NCI-H2029 (cell line): ENCODE results near the gene MYLK4.

Source experiments
- DNase-seq: peaks from one replicate; lab custom pipeline; 2025; lab: John Stamatoyannopoulos, UW

The MYLK4 gene

DNA sequence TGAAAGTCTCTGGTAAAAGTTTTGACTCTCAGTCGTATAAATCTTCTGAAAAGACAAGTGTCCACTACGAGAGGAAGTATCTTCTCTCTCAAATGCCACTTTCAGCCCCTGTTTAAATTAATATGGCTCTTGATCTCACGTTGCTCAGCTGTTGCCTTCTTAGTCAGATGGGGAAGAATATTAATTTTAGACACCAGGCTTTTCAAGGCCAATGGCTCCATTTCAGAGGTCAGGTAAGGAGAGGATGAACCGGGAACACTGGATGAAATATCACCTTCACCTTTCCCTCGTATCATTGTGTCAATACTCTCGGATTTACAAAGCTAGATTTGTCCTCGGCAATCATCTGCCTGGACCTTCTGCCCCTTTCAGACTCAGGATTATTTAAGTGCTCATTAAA is at the start of gene MYLK4:
Gene MYLK4, minus strand, starts transcription at position 91 of the 400 bp plus-strand sequence. CDS start 1,628 bp downstream, outside the sequence.
- no peak for DNase-seq

DNA sequence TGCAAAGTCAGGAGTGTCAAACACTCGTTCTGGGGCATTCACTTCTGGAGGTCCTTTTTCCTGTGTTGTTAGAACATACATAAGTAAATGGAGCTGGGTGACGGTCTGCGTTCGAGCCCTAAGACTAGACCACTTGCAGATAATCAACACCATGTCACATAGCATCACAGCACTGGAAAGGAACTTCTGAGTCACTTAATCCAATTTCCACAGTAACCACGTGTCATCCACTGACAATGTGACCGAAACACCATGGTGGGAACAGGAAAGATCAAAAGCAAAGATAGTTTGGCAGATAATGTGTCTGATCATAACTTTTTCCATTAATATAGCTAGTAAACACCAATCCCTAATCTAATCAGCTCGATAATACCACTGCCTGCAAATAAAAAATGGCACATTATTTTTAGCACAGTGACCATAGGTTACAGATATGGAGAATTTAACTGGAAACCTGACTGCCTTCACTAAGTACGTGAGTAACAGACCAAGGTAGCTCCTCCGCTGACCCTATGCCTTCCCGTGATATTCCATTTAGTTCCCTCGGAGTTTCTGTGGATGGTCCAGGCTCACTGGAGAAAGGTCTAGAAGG is 49.3 kb upstream of the MYLK4 start:
- DNase-seq, result no peak

DNA sequence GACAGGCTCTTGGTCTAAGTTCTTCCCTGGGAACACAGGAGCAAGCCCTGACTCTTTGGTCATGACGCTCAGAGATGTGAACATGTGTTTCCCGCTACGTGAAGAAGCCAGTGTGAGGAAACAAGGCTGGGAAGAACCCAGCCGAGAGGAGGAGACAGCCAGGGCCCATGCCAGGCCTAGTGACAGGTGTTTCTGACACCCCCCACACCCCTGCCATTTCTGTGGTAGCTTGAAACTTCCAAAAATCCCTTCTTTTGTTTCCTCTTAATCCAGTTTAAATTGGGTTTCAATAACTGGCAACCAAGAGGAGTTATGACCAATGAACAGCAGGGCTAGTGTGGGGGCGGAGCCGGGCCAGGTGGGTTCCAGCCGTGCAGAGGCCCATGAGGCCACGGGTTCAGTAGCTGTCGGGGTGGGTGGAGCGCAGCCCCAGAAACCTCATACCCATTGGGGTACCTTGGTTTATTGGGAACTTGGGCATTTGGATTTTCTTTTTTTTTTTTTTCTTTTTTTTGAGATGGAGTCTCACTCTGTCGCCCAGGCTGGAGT is 47.9 kb upstream of the MYLK4 start:
- DNase-seq, result no peak

DNA sequence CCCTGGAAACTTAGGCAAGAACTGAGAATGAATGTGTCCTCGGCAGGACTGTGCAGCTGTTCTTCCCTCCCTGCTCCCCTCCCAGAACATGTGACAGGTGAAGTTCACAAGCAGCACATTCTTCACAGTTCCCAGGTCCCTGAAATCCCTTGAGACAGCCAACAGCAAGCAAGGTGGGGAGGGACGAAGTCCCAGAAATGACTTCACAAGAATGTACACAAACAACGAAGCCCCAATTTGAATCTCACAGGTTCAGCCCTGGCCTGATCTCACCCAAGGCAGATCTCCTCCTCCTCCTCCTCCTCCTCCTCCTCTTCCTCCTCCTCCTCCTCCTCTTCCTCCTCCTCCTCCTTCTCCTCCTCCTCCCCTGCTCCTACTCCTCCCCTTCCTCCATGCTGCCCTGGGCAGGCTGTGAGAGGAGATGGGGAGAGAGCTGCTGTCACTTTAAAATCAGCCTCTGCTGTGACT is 46.9 kb upstream of the MYLK4 start:
- no peak for DNase-seq

DNA sequence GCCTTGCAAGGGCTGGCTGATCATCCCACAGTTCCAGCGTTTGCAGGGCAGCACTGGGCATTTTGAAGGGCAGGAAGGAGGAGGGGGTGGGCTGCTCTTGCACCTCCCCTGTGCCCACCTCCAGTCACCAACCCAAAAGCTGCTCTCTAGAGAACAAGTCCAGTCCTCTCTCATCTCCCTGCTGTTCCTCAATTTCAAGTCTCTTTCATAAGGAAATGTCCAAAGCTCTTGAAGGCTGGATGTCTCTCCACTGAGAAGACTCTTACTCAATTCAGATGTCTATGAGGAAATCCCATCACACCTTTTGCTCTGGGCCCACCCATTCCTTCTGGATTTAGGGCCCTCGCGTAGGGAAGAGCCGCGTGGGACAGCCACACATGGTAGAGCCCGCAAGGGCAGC is 46.1 kb upstream of the MYLK4 start:
- no peak for DNase-seq

DNA sequence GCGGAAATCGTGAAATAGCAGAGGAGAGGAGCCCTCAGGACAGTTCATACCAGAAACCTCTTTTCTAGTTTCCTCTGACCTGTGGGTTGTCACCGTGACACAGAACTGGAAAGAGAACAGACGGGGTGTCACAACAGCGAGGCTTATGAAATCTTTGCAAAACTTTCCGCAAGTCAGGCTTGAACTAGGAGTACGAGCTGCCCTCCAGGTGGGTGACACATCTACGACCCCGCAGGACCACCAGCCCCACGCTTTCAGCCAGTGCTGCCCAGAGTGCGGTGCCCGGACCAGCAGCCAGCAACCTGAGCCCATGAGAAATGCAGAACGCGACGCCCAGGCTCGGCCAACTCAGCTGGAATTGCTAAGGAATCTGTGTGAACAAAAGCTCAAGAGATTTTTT is 45.2 kb upstream of the MYLK4 start:
- no peak for DNase-seq

DNA sequence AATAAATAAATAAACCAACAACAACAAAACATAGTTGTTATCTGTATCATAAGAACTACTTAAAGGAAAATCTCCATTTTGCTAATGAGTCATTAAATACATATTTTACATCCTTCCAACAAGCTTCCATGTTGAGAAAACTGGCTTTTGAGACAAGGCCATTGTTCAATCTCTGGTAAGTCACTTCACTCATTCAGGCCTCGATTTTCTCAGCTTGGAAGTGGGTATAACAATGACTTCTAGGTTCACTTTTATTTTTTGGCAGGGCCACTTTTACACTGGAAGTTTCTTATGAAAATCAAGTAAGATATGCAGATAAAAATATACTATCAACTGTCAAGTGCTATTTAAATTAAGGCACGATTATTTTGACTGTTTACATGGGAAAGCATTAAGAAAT is 44.4 kb upstream of the MYLK4 start:
- no peak for DNase-seq

DNA sequence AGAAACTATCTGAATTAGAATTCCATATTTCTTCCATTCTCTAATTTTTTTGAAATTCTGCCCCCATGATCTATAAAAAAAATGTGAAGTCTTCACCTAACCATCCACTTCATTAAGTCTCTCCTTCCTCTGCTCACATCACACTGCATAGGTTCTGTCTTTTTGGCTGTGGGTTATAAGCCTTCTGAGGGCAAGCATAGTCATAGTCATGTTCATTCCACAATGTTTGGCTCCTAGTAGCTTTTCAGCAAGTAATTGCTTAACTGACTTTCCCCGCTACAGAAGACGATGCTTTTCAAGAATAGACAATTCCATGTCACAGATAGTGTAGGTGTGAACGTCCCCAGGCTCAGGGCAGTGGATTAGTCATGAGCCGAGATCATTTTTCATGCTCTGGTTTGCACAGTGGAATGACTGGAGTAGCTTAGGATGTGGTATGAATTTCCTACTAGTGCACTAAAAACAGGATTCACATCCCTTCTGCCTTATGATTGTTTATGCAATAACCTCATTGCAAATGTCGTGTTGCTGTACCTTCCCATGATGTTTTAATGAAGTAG is 43.5 kb upstream of the MYLK4 start:
- DNase-seq, result no peak

DNA sequence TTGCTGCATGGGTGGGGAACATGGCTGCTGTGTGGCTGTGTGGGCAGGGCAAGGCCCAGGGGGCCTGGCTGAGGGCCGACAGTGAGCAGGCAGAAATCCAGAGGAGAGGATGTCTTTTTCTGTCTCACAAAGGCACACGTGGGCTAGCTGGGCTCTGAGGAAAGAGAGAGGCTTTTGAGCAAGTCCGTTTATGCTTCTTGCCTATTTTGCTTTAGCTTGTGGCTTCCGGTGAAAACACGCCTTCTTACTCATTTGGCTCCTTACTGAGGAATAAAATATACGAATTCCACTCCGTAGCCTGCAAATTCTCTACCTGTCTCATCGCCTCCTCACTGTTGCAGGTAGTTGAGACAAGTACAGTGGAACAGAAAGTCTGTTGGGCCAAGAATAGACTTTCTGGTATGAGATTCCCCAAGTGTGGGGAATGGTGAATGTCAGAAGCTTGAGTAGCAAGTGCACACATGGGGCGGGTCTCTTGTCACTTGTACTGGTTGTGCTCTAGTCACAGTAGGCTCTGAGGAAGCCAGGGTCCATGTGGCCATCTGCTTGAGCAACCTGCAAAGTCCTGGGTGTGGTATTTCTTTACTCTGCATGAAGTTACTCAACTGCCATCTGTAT is 42.9 kb upstream of the MYLK4 start:
- DNase-seq, result no peak

DNA sequence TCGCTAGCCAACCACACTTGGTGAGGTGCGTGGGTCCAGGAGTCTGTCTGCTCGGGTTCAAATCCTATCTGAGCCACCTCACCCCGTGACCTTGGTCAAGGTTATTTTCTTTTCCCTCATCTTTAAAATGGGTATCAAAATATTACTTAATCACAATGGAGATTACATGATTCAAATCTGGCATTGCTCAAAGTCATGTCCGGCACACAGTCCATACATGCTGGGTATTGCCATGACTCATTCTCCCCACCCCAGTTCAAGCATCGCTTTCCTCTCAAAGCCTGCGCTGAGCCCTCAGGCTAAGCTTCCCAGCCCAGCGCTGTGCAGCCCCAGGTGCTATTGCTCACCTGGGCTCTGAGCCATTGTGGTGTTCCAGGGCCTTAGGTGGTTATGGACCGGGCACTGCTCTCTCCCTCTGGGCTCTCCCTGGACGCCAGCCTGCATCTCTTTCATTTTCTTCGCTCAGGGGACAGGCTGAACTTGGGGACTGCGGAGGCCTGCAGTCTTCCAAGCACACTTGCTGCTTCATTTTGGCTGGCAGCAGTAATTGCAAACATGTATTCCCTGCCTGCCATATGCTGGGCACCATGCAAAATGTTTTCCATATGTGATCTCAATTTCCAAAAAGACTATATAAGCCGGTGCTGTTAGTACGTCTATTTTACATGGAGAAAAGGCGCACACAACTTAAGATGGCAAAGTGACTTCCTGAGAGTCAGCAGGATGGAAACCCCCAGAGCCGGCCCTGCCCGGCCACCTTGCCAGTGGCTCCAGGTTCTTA is 41.8 kb upstream of the MYLK4 start:
- no peak for DNase-seq

DNA sequence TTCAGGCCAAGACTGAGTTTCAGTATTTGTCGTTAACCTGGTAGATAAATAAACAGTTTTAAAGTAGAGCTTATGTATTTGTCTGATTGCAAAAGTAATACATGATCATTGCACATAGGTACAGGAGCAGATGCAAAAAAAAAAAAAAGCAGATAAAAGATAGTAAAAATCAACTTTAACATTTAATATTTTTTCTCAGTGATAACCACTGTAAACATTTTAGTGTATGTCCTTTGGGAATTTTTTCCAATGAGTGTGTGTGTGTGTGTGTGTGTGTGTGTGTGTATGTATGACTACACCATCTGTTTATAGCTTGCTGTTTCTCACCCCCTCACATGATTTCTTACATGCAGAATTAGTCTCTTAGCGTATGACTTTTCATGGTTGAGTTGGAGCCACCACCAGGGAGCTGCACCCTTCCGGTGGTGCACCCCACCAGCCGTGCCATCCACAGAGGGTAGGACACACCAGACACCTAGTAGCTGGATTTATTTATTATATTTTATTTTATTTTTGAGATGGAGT is 40.8 kb upstream of the MYLK4 start:
- DNase-seq, result no peak

DNA sequence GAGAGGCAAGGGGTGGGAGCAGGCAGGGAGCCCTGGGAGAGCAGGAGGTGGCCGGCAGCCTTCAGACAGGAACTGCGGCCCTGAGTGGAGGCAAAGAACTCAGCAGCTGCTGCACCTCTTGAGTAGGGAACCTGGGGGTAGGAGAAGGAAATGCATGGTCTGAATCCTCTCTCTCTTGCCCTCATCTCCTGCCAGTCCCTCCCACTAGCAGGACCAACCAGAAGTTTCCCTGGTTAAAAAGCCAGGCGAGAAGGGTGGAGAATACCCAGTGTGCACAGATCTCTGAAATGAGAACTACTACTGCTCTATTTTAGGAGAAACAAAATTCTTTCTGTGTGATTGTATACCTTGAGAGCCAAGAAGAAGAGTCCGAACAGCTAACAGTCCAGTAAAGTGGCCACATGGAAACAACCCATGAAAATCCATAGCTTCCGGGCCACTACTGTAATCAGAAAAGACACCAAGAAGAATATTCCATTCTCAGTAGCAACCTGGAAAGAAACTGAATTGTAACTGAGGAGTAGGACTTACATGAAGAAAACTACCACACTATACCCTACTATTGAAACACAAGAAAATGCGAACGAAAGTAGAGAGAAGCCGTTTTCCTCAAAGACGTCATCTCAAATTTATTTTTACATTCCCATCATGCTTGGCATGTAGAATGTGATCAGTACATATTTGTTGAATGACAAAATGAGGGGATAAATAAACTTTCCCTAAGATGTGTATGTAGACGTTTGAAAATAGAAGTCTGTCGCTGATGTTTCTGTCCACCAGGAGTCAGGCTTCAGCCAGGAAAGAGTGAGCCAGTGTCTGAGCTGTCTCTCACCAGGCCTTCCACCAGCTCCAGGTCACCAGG is 40.1 kb upstream of the MYLK4 start:
- peak; percentile 48 for DNase-seq

DNA sequence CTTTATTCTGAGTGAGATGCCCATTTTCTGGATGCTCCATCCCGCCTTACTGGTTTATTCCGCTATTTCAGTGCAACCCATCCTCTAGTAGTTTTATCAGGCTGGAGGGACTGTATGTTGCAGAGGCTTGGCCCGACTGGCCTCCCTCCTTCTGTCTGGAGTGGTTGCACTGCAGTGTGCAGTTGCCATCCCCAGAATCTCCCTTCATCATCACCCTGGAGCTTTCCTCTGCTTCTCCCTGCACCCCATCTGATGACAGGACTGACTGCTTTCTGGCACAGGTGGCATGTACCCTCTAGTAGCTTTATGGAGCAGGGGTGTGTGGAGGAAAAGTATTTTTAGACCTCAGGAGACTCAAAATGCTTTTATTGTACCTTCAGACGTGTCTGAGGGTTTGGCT is 35.5 kb upstream of the MYLK4 start:
- DNase-seq, result no peak

DNA sequence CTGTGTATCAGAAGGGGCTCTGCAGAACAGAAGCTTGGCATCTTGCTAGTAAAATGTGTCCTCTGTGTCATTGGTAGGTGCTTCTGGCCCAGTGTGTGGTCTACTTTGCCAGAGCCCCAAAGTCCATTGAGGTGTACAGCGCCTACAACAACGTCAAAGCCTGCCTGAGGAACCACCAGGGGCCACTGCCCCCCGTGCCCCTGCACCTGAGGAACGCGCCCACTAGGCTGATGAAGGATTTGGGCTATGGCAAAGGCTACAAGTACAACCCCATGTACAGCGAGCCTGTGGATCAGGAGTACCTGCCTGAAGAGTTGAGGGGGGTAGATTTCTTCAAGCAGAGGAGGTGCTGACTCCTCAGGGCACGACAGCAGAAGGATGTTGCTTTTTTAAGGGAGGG is 34.2 kb upstream of the MYLK4 start:
- DNase-seq, result no peak

DNA sequence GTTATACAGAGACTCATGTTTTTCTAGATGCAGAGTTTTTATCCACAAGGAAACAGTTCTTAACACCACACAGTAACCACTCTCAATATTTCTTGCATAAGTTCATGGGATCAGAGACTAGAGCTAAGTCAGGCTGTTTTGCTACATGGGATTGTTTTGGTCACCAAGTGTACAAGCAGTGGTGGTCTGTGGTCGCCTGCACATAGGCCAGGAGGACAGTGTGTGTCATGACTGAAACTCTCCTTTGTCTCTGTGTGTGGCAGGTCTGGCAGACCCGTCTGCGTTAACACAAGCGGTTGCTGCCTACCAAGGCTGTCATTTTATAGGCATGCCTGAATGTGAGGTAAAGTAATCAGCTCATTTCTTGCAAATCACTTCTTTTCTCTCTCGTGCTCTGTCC is 33.3 kb upstream of the MYLK4 start:
- no peak for DNase-seq

DNA sequence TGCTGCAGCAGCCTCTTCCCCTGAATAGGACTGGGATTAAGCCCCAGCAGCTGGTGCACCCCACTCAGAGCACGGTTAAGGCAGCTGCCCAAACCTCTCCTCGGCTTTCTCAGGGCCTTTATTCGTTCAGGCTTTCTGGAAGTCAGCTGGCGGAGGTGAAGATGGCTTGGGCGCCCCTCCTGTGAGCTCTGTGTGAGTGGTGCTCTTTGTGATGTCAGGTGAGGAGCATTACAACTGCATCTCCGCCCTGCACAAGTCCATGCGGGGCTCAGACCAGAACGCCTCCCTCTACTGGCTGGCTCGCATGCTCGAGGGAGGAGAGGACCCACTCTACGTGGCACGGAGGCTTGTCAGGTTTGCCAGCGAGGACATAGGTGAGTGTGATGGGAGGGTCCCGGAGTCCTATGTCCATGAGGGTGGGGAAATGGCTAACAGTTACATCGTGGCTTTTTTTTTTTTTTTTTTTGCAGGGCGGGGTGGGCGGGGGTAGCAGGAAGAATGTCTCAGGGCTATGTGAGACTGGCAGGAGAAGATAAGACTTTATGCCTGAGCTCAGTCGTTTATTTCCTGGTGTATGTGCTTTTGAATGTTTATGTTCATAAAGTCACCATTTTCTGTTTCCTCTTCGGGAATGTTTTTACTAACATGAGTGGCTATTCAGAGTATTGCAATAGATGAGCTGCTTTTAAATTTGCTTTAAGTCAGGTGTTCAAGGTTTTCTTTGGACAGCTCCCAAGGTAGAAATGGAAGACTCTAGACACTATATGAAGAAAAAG is 32.7 kb upstream of the MYLK4 start:
- DNase-seq, result no peak

DNA sequence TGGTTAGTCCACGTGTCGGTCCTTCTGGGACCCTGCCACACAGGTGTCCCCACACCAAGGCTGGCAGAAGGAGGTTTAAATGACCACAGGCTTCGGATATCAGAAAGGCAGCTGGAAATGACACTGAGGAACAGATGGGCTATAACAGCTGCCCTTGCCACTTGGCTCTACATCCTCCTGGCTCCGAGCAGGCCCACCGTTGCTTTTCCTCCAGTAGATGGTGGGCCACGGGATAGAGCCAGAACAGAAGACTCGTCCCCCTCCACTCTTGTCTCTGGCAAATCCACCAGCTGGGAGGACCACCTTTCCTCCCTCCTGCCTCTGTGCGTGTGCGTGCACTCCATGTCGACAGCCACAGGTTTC is 32.1 kb upstream of the MYLK4 start:
- DNase-seq, result no peak

DNA sequence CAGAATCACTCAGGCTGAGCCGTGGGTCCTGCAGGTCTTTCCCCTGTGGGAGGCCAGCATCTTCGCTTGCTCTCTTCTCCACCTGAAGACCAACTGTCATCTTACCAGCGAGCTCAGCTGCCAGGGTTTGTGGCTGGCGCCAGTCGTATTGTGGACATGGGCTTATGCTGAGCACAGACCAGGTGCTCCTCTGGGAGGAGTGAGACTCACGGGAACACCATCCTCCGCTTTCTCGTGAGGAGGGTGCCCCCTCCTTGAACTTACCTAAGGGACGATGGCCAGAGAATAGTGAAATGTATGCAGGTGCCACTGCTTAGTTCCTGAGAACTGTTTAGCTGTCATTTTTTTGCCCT is 31.6 kb upstream of the MYLK4 start:
- no peak for DNase-seq

DNA sequence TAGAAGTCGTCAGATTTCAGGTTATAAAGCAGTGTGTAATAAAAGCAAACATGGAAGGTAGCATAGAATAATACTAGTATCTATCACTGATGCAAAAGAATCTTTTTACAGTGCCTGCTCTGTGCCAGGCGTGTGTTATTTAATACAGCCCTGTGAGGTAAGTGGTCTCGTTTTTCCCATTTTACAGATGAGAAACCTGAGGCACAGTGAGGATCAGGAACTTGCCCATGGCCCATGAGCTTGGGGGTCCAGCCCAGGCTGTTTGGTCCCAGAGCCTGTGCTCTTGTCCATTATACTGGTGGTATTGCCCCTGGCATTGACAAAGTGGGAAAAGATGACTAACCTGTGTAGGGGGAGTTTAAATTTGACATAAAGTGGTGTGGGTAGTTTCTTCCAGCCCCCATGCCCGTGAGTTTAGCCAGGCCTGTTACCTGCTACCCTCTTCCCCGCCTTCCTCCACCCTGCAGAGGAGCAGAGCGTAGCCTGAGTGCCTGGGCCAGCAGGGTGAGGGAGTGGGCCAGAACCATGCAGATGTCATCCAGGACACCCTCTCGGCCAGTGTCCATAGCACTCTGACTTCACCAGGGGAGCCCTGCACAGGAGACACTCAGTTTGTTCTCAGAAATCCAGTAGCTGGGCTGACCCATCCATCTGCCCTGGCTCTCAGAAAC is 31.1 kb upstream of the MYLK4 start:
- no peak for DNase-seq

DNA sequence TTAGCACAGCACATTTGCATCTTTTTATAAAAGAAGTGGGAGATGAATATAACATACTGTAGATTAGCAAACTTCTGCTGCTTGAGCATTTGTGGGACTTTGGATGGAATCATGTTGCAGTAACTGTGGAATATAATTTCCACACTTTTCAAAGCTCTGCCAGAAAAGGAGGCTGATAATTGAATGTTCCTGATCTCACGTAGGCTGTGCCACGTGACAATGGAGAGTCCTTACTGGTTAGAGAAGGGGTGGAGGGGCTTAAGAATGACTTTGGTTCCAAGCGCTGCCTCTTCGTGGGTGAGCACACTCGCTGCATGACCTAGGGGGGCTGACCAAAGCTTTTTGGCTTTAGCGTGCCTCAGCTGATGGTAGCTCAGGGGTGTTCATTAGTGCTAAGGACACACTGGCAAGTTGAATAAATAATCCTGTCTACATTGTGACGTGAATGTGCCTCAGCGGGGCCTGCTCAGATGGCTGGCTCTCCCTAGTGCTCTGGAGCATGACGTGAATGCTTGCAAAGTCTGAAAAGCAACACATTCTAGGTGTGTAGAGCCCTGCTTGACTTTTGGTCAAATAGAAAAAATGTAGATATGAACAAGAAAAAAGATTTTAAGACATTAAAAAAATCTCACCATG is 29.5 kb upstream of the MYLK4 start:
- no peak for DNase-seq
